GM13977 (cell line): ENCODE measurements around the gene PARD3.

Experiments used
- DNase-seq: peaks from one replicate; pipeline ENCODE4 v3.0.0; 2012; ENCODE audit warnings: low spot score
- CTCF ChIP-seq: IDR thresholded peaks from 2 replicates; pipeline ENCODE4 v1.5.1; 2012; ENCODE audit warnings: mild to moderate bottlenecking, control low read depth; ENCODE audit not compliant: insufficient read depth; ENCODE audit errors: extremely low read depth, missing control alignments
- in situ Hi-C: fragments of 300-500 bp; cut with MboI; formaldehyde crosslinking; loops from one replicate; pipeline ENCODE4 v1.12.0; 2022; ENCODE audit warnings: low sequenced_read_pairs, low pct_unique_long_range_greater_than_20kb, mixed read lengths, inconsistent platforms; ENCODE audit not compliant: unreplicated experiment

PARD3 gene

GRCh38 chr10:34740321-34740720 is 74.8 kb downstream of the PARD3 start:
- no peak for TF ChIP-seq CTCF
- in situ Hi-C loops, result no loop called here
- DNase-seq, result no peak

- in situ Hi-C loops, result no loop called here
Measured at GRCh38 chr10:34739915-34740314, 75.2 kb downstream of the PARD3 start.

GRCh38 chr10:34737772-34738169 is 77.3 kb downstream of the PARD3 start:
- TF ChIP-seq CTCF, result no peak
- in situ Hi-C loops, result no loop called here
- DNase-seq, result no peak

More at GRCh38 chr10:34739915-34740314, 75.2 kb downstream of the PARD3 start:
- no peak for DNase-seq
- no peak for TF ChIP-seq CTCF

- DNase-seq, result no peak
- no peak for TF ChIP-seq CTCF
- in situ Hi-C loops, result no loop called here
Measured at GRCh38 chr10:34736976-34737771, 77.9 kb downstream of the PARD3 start.

GRCh38 chr10:34734918-34735317 is 80.2 kb downstream of the PARD3 start:
- in situ Hi-C loops, result no loop called here
- TF ChIP-seq CTCF, result no peak
- DNase-seq, result no peak

- in situ Hi-C loops, result no loop called here
- peak; percentile 23 for TF ChIP-seq CTCF
- no peak for DNase-seq
Measured at GRCh38 chr10:34732926-34733325, 82.2 kb downstream of the PARD3 start.
